GM10248 (cell line): ENCODE results near the gene ZBED1.

ENCODE experiments used
- CTCF ChIA-PET: fragments of 300-600 bp; sonication (Branson Sonifier 250); formaldehyde crosslinking; extraction: SDS; loops from one replicate; lab custom pipeline; 2021; ENCODE audit warnings: antibody characterized with exemption; lab: Yijun Ruan, JAX
- POLR2A ChIA-PET: fragments of 350-650 bp; sonication (Branson Sonifier 250); formaldehyde crosslinking; extraction: SDS; loops from one replicate; lab custom pipeline; 2020; ENCODE audit warnings: antibody characterized with exemption; lab: Yijun Ruan, JAX
- DNase-seq: peaks from one replicate; pipeline ENCODE4 v3.0.0; 2012; ENCODE audit errors: extremely low spot score
- TF ChIP-seq, protein P1 (sequence below): IDR thresholded peaks from 2 replicates; pipeline ENCODE4 v1.5.1; 2012; ENCODE audit warnings: mild to moderate bottlenecking, low read depth; ENCODE audit errors: extremely low read depth, missing control alignments, control extremely low read depth

ZBED1 gene

DNA sequence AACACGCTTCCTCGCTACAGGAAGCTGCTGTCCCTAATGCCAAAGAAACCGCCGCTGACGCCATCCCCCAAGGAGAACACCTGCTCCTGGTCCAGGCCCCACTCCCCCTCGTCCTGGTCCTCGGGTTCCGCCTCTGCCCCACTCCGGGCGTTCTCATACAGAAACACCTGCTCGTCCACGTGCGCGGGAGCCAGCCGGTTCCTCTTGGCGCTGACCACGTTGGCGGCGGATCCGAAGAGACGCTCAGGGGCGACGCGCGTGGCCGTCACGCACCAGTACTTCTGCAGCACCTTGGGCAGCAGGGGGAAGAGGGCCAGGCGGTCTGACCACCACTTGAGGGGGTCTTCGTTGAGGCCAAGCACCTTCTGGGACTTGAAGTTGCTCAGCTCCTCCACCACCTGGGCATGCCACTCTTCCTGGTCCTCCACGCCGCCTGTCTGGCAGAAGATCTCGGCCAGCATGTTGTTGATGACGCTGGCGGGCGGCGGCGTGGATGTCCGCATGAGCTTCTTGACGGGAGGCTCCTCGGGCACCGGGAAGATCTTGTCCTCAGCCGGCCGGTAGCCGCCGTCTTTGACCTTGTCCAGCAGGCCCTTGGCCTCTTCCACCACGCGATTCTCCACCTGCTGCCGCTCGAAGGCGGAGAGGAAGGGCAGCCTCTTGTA is 12.0 kb downstream of the ZBED1 start:
- POLR2A ChIA-PET = no interaction called here
- DNase-seq = no peak
- CTCF ChIA-PET = no interaction called here
- TF ChIP-seq, protein P1, sequence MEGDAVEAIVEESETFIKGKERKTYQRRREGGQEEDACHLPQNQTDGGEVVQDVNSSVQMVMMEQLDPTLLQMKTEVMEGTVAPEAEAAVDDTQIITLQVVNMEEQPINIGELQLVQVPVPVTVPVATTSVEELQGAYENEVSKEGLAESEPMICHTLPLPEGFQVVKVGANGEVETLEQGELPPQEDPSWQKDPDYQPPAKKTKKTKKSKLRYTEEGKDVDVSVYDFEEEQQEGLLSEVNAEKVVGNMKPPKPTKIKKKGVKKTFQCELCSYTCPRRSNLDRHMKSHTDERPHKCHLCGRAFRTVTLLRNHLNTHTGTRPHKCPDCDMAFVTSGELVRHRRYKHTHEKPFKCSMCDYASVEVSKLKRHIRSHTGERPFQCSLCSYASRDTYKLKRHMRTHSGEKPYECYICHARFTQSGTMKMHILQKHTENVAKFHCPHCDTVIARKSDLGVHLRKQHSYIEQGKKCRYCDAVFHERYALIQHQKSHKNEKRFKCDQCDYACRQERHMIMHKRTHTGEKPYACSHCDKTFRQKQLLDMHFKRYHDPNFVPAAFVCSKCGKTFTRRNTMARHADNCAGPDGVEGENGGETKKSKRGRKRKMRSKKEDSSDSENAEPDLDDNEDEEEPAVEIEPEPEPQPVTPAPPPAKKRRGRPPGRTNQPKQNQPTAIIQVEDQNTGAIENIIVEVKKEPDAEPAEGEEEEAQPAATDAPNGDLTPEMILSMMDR = no peak

- no peak for DNase-seq
Observed at GRCh38 chrX:2487366-2487765, 13.4 kb downstream of the ZBED1 start.

GRCh38 chrX:2486476-2487133 is 14.2 kb downstream of the ZBED1 start:
- ChIA-PET POLR2A (no interaction called here), CTCF (no interaction called here)
- TF ChIP-seq, protein P1 = no peak
- DNase-seq = no peak

More at GRCh38 chrX:2487366-2487765, 13.4 kb downstream of the ZBED1 start:
- CTCF ChIA-PET = no interaction called here
- POLR2A ChIA-PET = no interaction called here
- TF ChIP-seq, protein P1 = no peak

DNA sequence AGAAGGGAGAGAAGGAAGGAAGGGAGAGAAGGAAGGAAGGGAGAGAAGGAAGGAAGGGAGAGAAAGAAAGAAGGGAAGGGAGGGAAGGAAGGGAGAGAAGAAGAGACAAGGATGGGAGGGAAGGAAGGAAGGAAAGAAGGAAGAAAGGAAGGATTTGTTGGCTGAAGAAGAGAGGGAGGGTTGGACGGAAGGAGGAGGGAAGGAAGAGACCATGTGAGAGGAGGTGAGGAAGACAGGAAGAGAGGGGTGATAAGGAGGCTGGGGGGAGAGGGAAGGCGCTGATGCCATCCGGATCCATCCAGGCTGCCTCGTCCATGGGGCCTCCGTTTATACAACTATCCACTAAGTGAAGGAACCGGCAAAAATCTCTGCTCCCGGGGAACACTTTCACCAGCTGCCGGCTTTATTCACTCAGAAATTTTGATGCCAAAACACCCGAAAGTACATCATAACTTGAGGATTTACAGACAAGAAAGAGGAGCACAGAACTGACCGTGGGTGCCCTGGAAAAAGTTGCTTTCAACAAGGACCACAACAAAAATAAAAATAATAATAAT is 14.9 kb downstream of the ZBED1 start:
- ChIA-PET CTCF (no interaction called here), POLR2A (no interaction called here)
- TF ChIP-seq, protein P1 = no peak
- no peak for DNase-seq

DNA sequence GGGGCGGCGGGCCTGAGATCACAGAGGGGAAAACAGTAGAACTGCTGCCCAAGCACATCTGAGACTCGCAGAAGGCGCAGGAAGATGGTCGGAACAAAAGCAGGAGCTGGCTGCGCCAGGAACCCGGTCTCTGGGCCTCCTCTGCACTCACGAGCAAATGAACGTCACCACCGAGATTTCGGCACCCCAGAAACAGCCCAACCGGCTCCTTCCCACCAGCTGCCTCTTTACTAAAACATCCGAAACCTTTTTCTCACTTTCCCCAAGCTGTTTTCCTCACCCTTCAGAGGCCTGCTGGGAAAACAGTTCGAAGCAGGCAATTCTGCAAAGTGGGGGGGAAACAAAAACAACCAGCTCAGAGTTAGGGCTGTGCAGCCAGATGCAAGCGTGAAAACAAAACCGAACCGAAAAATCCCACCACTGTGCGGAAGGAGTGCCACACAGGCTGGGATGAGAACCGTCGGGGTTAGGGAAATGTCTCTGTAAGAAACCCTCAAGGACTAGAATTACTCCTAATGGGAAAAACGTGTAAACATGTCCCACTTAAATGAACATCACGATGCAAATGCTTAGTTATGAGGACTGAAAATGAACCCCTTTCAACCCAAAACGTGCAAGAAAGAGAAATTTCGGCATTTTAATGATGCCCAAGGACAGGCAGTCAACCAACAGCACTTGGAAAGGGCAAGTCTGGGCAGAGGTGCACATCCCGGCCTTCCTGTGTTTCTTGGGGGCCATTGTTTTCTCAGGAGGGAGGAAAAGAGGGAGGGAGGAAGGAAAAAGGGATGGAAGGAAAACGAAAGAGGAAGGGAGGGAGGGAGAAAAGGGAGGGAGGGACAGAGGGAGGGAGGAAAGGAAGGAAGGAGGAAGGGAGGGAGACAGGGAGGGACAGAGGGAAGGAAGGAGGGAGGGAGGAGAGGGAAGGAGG is 15.8 kb downstream of the ZBED1 start:
- DNase-seq = no peak
- TF ChIP-seq, protein P1 = no peak
- ChIA-PET POLR2A (no interaction called here), CTCF (no interaction called here)

DNA sequence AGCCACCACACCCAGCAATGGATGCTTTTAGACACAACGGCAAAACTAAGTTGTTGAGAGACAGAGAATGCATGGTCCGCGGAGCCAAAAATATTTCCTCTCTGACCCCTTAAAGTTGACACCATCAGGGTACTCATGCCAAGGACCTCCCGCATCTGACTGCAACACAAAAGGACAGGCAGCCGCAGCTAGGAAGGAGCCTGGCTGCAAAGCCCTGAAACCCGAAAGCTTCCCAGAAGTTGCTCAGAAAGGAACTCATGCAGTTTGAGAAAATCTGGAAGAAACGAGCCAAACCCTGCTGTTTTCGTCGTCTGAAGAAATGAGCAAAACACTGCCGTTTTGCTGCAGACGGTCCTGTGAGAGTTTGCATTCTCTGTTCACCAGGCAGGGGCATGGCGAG is 16.5 kb downstream of the ZBED1 start:
- ChIA-PET POLR2A (no interaction called here), CTCF (no interaction called here)
- DNase-seq = no peak
- TF ChIP-seq, protein P1 = no peak
